GM19463 (cell line): ENCODE results near the gene RRAGD.
"Not testable (repeated sequence)": the region's sequence is repeated elsewhere in the genome, so short reads cannot be mapped to it uniquely, and the experiment has no call there.

Experiments
- ATAC-seq: cut with Tn5 transposase; IDR thresholded peaks from one replicate; pipeline ENCODE4 v1.9.1; 2021; ENCODE audit warnings: mild to moderate bottlenecking, moderate library complexity; ENCODE audit not compliant: unreplicated experiment

RRAGD gene

GRCh38 chr6:89411145-89412070 is 665 bp downstream of the RRAGD start:
- ATAC-seq: peak; percentile 42

GRCh38 chr6:89410788-89411144 is 1.3 kb downstream of the RRAGD start:
- peak; percentile 2 for ATAC-seq

GRCh38 chr6:89410231-89410761 is 1.8 kb downstream of the RRAGD start:
- peak; percentile 36 for ATAC-seq

GRCh38 chr6:89409461-89410035 is 2.5 kb downstream of the RRAGD start:
- ATAC-seq: no peak

- ATAC-seq: no peak
Measured at GRCh38 chr6:89406141-89406540, 5.9 kb downstream of the RRAGD start.

- no peak for ATAC-seq
Measured at GRCh38 chr6:89404512-89404911, 7.6 kb downstream of the RRAGD start.

GRCh38 chr6:89402776-89403175 is 9.3 kb downstream of the RRAGD start:
- ATAC-seq: no peak

GRCh38 chr6:89400912-89401399 is 11.1 kb downstream of the RRAGD start:
- no peak for ATAC-seq

GRCh38 chr6:89400050-89400449 is 12.0 kb downstream of the RRAGD start:
- ATAC-seq: no peak

GRCh38 chr6:89398762-89399525 is 13.1 kb downstream of the RRAGD start:
- ATAC-seq: no peak

GRCh38 chr6:89397884-89398283 is 14.2 kb downstream of the RRAGD start:
- ATAC-seq: not testable (repeated sequence)

- no peak for ATAC-seq
Measured at GRCh38 chr6:89393659-89394058, 18.4 kb downstream of the RRAGD start.

- ATAC-seq: no peak
Measured at GRCh38 chr6:89392823-89393222, 19.2 kb downstream of the RRAGD start.

GRCh38 chr6:89388846-89389245 is 23.2 kb downstream of the RRAGD start:
- no peak for ATAC-seq

GRCh38 chr6:89387516-89388201 is 24.4 kb downstream of the RRAGD start:
- peak; percentile 91 for ATAC-seq

- peak; percentile 31 for ATAC-seq
Measured at GRCh38 chr6:89386917-89387491, 25.1 kb downstream of the RRAGD start.

GRCh38 chr6:89385846-89386245 is 26.2 kb downstream of the RRAGD start:
- ATAC-seq: no peak

- peak; percentile 31 for ATAC-seq
Measured at GRCh38 chr6:89385156-89385667, 26.9 kb downstream of the RRAGD start.

GRCh38 chr6:89381031-89381430 is 31.0 kb downstream of the RRAGD start:
- ATAC-seq: no peak

- ATAC-seq: no peak
Measured at GRCh38 chr6:89379281-89379680, 32.8 kb downstream of the RRAGD start.
